ENCODE measurements around the gene SRPX2.

GRCh38 chrX:100596601-100597000 is 47.4 kb upstream of the SRPX2 start:
- TF ChIP-seq CTCF (IDR thresholded peaks at IDR 0.05; ENCODE audit: insufficient read depth, low read depth, low read length) (no peak), EZH2 (IDR thresholded peaks at IDR 0.05; ENCODE audit: insufficient read depth, low read length) (no peak)
